ENCODE results near the gene DARS2.

DNA sequence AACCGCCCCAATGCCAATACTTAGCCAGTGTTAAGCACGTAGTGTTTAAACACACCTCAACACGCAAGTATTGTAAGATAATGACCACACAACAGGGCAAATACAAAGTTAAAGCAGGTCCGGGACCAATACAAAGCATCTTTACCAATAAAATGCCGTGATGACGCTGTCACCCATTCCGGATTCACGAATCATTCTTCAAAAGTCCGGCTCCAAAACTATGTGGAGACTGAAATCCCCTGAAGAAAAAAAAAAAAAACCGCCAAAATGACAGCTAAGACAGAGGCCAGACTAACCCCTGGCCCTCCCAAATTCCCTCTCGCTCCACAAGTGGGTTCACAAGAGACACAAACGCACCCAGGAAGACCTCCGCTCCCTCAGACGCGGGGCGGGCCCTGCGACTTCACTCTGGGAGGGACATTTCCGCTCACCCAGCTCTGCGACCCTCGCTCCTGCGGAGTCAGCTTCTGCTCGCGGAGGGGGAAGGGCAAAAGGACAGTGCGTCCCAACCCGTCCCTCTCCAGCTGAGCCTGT, 625 bp upstream of the DARS2 start:
- TF ChIP-seq, protein P1, sequence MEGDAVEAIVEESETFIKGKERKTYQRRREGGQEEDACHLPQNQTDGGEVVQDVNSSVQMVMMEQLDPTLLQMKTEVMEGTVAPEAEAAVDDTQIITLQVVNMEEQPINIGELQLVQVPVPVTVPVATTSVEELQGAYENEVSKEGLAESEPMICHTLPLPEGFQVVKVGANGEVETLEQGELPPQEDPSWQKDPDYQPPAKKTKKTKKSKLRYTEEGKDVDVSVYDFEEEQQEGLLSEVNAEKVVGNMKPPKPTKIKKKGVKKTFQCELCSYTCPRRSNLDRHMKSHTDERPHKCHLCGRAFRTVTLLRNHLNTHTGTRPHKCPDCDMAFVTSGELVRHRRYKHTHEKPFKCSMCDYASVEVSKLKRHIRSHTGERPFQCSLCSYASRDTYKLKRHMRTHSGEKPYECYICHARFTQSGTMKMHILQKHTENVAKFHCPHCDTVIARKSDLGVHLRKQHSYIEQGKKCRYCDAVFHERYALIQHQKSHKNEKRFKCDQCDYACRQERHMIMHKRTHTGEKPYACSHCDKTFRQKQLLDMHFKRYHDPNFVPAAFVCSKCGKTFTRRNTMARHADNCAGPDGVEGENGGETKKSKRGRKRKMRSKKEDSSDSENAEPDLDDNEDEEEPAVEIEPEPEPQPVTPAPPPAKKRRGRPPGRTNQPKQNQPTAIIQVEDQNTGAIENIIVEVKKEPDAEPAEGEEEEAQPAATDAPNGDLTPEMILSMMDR (IDR thresholded peaks at IDR 0.05; ENCODE audit: low read length), result no peak
- TF ChIP-seq EZH2 (IDR thresholded peaks at IDR 0.05; ENCODE audit: borderline replicate concordance, low read length), result no peak

All from OCI-LY1 (cell line).